ENCODE results near the gene ZNF441. TPM values are rescaled to one million over a fixed set of nuclear protein-coding genes. Genes with fewer than 3 reads are reported as not detected.

ZNF441 gene
- 10 to 100 TPM; 14.2 to 16.9 (median 14.8) TPM for polyA plus RNA-seq (ENCODE audit: insufficient read length in 3 of 3)
- long read RNA-seq, donor 1, full-length matches to known transcripts, result 2 of 2 reads
- long read RNA-seq, donor 1, partial matches to known transcripts, result 0 of 2 reads
- long read RNA-seq, donor 1, other reads (novel, unspliced or antisense), result 0 of 2 reads
- long read RNA-seq, donor 2, full-length matches to known transcripts, result 4 of 4 reads
- long read RNA-seq, donor 2, partial matches to known transcripts, result 0 of 4 reads
- long read RNA-seq, donor 2, other reads (novel, unspliced or antisense), result 0 of 4 reads
- long read RNA-seq, donor 3, full-length matches to known transcripts, result 5 of 5 reads
- long read RNA-seq, donor 3, partial matches to known transcripts, result 0 of 5 reads
- long read RNA-seq, donor 3, other reads (novel, unspliced or antisense), result 0 of 5 reads
- long read RNA-seq, donor 4, full-length matches to known transcripts, result 2 of 2 reads
- long read RNA-seq, donor 4, partial matches to known transcripts, result 0 of 2 reads
- long read RNA-seq, donor 4, other reads (novel, unspliced or antisense), result 0 of 2 reads
- long read RNA-seq, donor 5, full-length matches to known transcripts, result 5 of 17 reads
- long read RNA-seq, donor 5, partial matches to known transcripts, result 12 of 17 reads
- long read RNA-seq, donor 5, other reads (novel, unspliced or antisense), result 0 of 17 reads
- long read RNA-seq, donor 6, full-length matches to known transcripts, result 1 of 1 reads
- long read RNA-seq, donor 6, partial matches to known transcripts, result 0 of 1 reads
- long read RNA-seq, donor 6, other reads (novel, unspliced or antisense), result 0 of 1 reads
- long read RNA-seq, donor 7, full-length matches to known transcripts, result 9 of 9 reads
- long read RNA-seq, donor 7, partial matches to known transcripts, result 0 of 9 reads
- long read RNA-seq, donor 7, other reads (novel, unspliced or antisense), result 0 of 9 reads
- long read RNA-seq, donor 8, result 0 reads
- long read RNA-seq, donor 9, full-length matches to known transcripts, result 4 of 9 reads
- long read RNA-seq, donor 9, partial matches to known transcripts, result 5 of 9 reads
- long read RNA-seq, donor 9, other reads (novel, unspliced or antisense), result 0 of 9 reads
- long read RNA-seq, donor 10, full-length matches to known transcripts, result 5 of 5 reads
- long read RNA-seq, donor 10, partial matches to known transcripts, result 0 of 5 reads
- long read RNA-seq, donor 10, other reads (novel, unspliced or antisense), result 0 of 5 reads
- long read RNA-seq, donor 11, full-length matches to known transcripts, result 3 of 19 reads
- long read RNA-seq, donor 11, partial matches to known transcripts, result 16 of 19 reads
- long read RNA-seq, donor 11, other reads (novel, unspliced or antisense), result 0 of 19 reads
- long read RNA-seq, donor 12, full-length matches to known transcripts, result 7 of 7 reads
- long read RNA-seq, donor 12, partial matches to known transcripts, result 0 of 7 reads
- long read RNA-seq, donor 12, other reads (novel, unspliced or antisense), result 0 of 7 reads
- long read RNA-seq, donor 13, full-length matches to known transcripts, result 2 of 2 reads
- long read RNA-seq, donor 13, partial matches to known transcripts, result 0 of 2 reads
- long read RNA-seq, donor 13, other reads (novel, unspliced or antisense), result 0 of 2 reads
- long read RNA-seq, donor 14, result 0 reads
- long read RNA-seq, donor 15, result 0 reads
- long read RNA-seq, donor 16, full-length matches to known transcripts, result 4 of 4 reads
- long read RNA-seq, donor 16, partial matches to known transcripts, result 0 of 4 reads
- long read RNA-seq, donor 16, other reads (novel, unspliced or antisense), result 0 of 4 reads

- DNase-seq, result peak; percentile 96
Measured at GRCh38 chr19:11766597-11767591, at the start of gene ZNF441. Gene ZNF441, plus strand, starts transcription at chr19:11767000. Its CDS starts 194 bp downstream, at chr19:11767194.

DNA sequence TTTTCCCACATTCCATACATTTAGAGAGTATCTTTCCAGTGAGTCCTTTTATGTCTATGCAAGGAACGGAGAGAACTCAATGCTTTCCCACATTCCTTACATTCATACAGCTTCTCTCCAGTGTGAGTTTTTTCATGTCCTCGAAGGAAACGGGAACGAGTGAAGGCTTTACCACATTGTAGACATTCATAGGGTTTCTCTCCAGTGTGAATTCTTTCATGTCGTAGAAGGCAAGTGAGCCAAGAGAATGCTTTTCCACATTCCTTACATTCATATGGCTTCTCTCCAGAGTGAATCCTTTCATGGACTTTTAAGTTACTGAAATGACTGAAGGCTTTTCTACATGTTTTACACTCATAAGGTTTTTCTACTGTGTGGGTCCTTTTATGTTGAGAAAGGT, 45.1 kb upstream of the ZNF441 start:
- DNase-seq, result no peak

DNA sequence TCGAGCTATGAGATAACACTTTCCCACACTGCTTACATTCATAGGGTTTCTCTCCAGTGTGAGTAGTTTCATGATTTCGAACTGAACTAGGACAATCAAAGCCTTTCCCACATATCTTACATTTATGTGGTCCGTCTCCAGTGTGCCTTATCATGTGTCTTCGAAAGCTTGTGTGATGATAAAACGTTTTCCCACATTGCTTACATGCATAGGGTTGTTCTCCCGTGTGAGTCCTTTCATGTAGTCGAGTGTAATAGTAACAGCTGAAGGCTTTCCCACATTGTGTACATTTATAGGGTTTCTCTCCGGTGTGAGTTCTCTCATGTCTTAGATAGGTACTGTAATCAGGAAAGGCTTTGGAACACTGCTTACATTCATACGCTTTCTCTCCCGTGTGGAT, 44.4 kb upstream of the ZNF441 start:
- no peak for DNase-seq

DNA sequence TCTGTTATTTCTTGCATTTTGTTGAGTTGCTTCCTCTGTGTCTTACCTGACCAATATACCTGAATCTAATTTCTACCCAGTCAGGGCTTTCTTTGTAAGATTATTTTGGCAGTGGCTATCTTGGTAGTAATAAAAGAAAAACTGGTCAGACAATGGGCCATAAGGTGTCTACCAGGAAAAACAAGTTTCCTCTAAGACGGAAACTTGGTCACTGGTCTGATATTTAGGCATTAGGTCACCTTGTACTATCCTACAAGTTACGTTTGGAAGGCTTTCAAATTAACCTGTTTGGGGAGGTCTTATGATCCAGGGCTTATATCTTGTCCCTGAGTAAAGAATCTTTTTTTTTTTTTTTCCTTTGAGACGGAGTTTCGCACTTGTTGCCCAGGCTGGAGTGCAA, 37.2 kb upstream of the ZNF441 start:
- DNase-seq, result no peak

DNA sequence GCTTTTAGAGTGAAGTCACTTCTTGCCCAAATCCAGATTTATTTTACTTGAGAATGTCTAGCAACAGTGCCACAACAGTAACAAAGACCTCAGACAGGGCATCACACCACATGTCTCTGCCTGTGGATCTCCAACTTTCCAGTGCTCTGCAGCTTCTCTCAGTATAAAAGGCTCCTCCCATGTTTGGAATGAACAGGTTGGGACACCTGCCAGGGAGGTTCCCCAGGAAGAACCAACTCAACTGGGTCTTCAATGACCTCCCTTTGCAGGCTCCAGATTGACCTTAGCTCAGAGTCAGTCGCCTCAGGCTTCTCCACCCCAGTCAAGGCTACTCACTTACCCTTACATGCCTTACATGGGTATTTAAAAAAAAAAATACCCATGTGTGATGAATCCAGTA, 31.4 kb upstream of the ZNF441 start:
- no peak for DNase-seq

DNA sequence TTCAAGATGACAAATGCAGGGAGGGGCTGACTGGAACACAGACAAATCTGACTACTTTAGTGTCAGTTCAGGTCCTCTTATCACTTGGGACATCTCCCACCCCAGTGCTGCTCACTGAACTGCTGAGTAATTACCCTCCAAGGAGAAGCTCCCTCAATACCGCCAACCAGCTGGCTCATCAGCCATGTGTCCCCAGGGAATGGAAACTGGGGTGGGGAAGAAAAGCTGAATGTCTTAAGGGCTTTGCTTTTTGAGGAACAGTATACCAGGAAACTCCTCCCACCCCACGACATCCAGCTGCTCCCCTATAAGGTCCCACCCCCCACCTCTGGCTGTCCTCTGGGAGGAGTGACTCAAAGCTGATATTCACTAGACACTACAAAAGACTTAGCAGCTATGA, 30.1 kb upstream of the ZNF441 start:
- peak; percentile 1 for DNase-seq

DNA sequence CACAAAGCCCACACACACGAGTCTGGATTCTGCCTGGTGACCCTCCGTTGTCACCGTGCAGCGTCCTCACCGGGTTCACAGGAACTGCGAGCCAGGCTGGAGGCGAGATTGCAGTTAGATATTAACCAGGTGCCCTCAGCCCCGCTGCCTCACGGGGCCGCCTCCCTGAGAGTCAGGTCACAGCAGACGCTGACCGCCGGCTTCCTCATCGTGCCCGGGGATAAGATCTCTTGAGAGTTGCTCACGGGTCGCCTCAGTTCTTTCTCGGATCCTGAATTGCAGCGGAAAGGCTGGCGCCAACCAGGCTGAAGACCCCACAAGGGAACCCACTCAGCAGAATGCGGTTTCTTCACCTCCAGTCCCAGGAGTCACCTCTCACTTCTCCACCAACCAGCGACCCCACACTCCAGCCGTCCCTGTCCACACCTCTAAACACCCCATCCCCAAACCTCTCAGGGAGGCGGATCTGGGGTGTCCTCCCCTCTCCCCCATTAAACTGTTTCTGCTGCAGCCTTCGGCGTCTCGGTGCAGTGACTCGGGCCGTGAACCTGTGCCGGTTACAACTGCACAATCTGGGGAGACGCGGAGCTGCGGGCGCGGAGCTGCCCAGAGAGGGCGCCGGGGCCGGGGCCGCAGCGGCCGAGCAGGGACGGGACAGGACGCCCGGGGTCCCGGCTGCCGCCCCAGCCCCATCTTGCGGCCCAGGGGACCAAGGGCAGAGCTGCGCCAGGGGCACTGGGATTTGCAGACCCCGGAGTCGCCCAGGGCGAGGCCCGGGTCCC, 28.6 kb upstream of the ZNF441 start:
- peak; percentile 45 for DNase-seq

DNA sequence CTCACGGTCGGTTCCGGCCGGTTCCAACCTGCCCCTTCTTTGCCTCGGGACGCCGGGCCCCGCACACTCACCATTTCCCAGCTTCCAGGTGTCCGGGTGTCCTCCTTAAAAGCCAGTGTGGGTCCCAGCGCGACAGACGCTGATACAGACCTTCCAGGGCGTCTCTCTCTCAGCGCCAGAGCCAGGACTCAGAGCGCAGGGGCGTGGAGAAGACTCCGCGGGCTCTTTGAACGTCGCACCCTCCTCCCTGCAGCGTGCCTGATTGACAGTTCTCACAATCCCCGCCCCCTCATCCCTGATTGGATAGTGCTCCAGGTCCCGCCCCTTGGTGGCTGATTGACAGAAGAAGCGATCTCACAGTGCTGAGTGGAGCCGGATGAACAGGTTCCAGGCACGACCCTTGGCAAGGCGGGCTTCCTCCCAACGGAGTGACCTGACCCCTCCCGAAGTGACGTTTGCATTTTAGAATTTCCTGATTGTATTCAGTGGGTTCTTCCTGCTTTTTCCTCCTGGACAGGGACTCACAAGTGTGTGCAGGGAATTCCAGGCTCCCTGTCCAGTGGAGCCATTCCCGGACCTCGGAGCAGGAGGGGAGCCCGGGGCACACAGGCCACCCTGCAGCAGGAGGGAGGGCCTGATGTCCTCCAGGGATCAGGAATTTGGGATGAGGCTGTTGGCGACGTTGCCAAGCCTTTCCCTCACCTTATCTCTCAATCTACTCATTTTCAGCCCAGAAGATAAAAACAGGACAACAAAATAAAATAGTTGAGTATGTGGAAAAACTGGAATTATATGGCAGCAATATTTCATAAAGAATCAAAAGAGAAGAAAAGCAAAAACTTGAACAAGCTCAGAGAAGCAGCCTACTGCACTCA, 27.8 kb upstream of the ZNF441 start, which contains the start of gene ZNF823:
Gene ZNF823, minus strand, starts transcription at position 201 of the 875 bp plus-strand sequence. Its CDS starts 127 bp downstream, at position 74.
- peak; percentile 99 for DNase-seq

- no peak for DNase-seq
Measured at GRCh38 chr19:11745869-11746268, 20.9 kb upstream of the ZNF441 start.

DNA sequence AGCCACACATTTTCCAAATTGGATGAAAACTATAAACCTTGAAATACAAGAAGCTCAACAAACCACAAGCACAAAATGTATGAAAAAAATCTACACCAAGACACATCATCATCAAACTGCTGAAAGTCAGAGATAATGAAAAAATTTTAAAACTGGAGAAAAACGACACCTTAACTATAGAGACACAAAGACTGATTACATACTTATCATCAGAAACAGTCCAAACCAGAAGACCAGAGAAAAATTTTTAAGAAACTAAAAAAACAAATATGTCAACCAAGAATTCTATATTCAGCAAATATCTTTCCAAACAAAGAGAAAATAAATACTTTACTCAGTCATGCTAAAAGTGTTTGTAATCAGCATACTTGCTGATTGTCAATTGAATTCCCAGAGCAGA, 19.5 kb upstream of the ZNF441 start:
- DNase-seq, result no peak

- DNase-seq, result no peak
Measured at GRCh38 chr19:11749751-11750150, 17.0 kb upstream of the ZNF441 start.

GRCh38 chr19:11752244-11752736, 14.5 kb upstream of the ZNF441 start:
- no peak for DNase-seq

DNA sequence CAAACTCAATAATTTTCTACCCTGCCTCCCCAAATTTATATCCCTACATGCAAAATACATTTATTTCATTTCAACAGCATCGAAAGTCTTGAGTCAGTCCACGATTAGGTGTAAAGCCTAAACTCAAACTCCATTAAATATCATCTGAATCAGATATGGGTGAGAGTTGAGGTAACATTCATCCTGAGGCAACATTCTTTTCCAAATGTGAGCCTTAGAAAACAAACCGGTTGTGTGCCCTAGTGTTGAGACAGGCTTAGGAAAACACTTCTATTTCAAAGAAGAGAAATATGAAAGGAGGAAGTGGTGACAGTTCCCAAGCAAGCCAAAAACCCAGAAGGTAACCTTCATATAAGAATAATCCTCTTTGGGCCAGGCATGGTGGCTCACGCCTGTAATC, 12.1 kb upstream of the ZNF441 start:
- DNase-seq, result no peak

- DNase-seq, result no peak
Measured at GRCh38 chr19:11756965-11757364, 9.8 kb upstream of the ZNF441 start.

GRCh38 chr19:11759805-11760204, 7.0 kb upstream of the ZNF441 start:
- no peak for DNase-seq

DNA sequence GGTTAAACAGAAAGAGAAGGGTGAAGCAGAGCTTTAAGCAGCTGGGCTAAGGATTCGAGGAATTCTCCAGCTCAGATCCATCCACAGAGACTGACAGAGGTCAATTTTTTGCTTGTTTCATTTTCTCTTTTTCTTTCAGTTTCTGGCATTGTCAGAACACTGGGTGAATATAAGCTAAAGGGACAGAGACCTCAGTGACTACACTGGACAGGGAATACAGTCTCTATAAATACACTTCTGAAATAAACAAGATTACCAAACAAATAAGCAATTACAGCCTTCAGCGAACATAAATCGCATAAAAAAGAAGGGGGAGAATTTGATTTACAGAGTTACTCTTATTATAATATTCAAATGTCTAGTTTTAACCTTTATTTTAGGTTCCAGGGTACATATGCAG, 3.7 kb upstream of the ZNF441 start:
- no peak for DNase-seq

DNA sequence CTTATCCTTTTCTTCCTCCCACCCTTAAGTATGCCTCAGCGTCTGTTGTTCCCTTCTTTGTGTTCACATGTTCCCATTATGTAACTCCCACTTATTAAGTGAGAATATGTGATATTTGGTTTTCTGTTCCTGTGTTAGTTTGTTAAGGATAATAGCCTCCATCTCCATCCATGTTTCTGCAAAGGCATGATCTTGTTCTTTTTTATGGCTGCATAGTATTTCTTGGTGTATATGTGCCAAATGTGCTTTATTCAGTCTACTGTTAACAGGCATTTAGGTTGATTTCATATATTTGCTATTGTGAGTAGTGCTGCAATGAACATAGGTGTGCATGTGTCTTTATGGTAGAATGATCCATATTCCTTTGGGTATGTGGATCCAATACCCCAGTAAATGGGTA, 3.2 kb upstream of the ZNF441 start:
- DNase-seq, result no peak
